Measurements from ENCODE around the gene SIL1. TPM values are rescaled to one million over a fixed set of nuclear protein-coding genes. Genes with fewer than 3 reads are reported as not detected.
"Not testable (repeated sequence)": the region's sequence is repeated elsewhere in the genome, so short reads cannot be mapped to it uniquely, and the experiment has no call there.

The SIL1 gene
- total RNA-seq, 1 donor from 2014 or later = 76.7 TPM

- no peak for DNase-seq (ENCODE audit: low spot score)
Observed at GRCh38 chr5:139140591-139141071, 57.5 kb downstream of the SIL1 start.

- no peak for DNase-seq (ENCODE audit: low spot score)
Observed at GRCh38 chr5:139138809-139139208, 59.4 kb downstream of the SIL1 start.

- no peak for DNase-seq (ENCODE audit: low spot score)
Observed at GRCh38 chr5:139138109-139138508, 60.1 kb downstream of the SIL1 start.

GRCh38 chr5:139137697-139138096 lies 60.5 kb downstream of the SIL1 start:
- DNase-seq (ENCODE audit: low spot score) = no peak

- DNase-seq (ENCODE audit: low spot score) = no peak
Observed at GRCh38 chr5:139134906-139135305, 63.3 kb downstream of the SIL1 start.

DNA sequence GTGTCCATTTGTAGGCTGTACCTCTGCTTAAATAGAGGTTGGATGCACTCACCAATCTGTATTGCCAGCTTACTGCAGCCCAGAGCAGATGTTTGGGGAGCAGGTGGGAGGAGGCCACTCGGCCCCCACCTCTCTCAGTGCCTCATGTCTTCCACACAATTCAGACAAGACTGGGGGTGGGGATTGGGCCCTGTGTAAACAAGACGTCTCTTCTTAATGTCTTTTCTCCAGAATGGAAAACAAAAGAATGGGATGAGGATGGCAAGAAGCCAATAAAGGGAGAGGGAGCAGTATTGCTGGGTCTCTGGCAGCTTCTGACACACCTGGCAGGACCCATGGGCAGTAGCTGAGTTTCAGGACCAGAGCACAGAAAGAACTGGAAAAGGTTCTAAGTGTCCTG lies 64.9 kb downstream of the SIL1 start:
- no peak for DNase-seq (ENCODE audit: low spot score)

- DNase-seq (ENCODE audit: low spot score) = no peak
Observed at GRCh38 chr5:139132515-139132914, 65.7 kb downstream of the SIL1 start.

DNA sequence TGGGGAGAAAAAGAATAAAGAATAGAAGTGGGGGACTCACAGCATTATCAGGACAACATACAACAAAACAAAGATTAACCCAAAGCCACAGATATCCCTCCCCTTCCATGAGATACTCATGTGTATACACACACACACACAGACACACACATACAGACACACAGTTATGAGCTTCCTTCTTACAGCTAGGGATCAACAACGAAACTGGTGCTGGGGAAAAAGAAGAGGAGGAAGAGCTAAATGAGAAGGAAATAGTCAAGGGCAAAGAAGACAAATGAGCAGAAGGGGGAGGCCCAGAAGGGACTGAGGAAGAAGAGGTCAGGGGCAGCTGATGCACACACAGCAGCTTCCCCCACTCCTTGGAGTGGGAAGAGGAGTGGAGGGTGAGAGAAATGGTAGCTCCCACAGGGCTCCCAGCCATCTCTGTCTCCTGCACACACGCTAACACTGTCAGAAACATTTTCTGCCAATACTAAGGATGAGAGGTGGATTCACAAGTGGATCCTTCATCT lies 66.2 kb downstream of the SIL1 start:
- DNase-seq (ENCODE audit: low spot score) = no peak

DNA sequence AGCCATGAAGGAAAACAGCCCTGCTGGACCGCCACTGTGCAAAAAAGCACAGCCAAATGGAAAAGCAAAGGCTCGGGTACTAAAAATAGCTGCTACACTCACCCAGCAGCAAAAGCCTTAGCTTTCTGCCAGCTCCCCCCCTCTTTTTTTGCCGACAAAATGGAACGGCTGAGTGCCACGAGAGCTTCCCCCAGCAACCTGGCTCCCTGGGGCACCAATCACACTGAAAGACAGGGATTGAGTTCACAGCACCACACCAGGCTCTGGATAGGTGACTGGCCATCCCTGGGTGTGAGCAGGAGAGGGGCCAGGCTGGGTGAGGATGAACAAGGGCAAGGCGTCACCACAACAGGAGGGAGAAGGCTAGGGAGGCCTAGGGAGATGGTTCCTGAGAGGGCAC lies 66.7 kb downstream of the SIL1 start:
- DNase-seq (ENCODE audit: low spot score) = no peak

DNA sequence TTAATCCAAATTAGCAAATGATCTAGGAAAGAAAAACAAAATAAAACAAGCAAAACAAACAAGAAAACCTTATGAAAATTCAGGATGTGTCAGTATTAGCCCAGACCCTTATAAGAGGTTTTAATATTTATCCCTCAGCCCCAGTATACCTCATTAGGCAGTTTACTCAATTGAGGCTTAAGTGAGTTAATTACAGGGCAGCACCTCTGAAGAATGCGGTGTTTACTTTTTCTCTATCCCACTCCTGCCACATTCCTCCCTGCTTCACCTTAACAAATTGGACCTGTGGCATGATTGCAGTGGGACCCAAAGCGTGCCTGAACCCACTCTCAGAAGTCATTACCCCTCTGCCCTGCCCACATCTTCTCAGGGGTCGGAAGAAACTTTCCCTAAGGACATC lies 67.1 kb downstream of the SIL1 start:
- DNase-seq (ENCODE audit: low spot score) = no peak

- no peak for DNase-seq (ENCODE audit: low spot score)
Observed at GRCh38 chr5:139130214-139130613, 68.0 kb downstream of the SIL1 start.

- no peak for DNase-seq (ENCODE audit: low spot score)
Observed at GRCh38 chr5:139126711-139127111, 71.5 kb downstream of the SIL1 start.

DNA sequence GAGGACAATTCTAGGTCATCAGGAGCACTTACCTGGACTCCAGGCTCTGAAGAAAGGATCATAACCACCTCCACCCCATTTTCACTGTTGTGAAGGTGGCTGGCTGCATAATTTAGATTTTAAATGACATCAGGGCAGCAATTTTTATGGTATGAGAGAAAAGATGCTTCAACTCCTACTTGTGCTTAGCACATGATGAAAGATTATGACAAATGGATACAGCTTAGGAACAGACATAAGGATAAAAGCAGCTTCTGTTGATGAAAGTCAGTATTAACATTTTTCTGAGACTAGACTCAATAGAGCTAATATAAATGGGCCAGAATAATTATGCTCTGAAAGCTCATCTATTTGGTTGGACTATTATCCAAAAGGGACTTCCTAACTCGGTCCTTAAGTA lies 72.2 kb downstream of the SIL1 start:
- DNase-seq (ENCODE audit: low spot score) = no peak

DNA sequence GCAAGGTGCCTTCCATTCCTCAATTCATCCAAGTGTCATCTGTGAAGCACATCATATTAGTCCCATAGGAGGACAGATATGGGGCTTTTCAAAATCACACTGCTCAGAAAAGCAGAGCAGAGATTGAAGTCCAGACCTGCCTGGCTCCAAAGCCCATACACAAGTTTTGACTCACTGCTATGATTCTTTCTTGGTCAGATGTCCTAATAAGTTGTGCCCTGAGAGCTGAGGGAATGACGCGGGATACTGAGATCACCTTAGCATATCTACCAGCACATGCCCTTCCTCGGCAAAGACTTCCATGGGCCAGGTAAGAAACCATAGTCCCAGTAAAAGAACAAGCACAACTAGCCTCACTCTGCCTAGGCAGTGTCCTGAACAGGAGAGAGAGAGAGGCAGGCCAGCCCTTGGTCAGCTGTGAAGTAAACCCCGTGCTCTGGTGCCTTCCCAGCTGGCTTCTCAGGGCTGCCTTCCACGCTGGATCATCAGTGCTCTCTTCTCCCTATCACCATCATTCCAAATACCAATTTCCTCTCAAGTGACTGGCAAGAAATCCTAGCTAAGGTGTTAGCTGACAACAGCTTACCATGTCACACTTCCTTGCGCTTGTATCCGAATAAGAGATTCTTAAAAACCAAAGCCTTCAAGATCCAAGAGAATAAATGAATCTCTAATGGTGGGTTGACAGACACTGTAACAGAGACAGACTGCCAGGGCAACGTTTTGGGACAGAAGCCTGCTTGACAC lies 73.2 kb downstream of the SIL1 start:
- no peak for DNase-seq (ENCODE audit: low spot score)

GRCh38 chr5:139121120-139121519 lies 77.0 kb downstream of the SIL1 start:
- no peak for DNase-seq (ENCODE audit: low spot score)

DNA sequence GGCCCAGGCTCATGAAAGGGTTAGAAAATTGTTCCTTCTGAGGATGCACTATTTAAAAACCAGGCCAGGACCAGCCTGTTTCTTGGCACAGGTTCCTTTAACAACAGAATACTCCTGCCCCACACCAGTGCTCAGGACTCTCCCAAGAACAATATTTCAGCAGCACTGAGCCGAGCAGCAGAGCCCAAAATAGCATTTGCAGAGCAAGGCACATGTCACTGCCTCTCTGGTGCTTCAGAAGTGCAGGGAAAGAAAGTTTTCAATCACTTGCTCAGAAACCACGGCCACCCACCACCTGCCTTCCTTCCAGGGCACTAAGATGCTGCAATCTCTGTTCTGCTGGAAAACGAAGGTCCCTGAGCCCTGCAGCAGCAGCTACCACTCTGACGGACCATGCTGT lies 77.6 kb downstream of the SIL1 start:
- no peak for DNase-seq (ENCODE audit: low spot score)

- no peak for DNase-seq (ENCODE audit: low spot score)
Observed at GRCh38 chr5:139118804-139119203, 79.4 kb downstream of the SIL1 start.

DNA sequence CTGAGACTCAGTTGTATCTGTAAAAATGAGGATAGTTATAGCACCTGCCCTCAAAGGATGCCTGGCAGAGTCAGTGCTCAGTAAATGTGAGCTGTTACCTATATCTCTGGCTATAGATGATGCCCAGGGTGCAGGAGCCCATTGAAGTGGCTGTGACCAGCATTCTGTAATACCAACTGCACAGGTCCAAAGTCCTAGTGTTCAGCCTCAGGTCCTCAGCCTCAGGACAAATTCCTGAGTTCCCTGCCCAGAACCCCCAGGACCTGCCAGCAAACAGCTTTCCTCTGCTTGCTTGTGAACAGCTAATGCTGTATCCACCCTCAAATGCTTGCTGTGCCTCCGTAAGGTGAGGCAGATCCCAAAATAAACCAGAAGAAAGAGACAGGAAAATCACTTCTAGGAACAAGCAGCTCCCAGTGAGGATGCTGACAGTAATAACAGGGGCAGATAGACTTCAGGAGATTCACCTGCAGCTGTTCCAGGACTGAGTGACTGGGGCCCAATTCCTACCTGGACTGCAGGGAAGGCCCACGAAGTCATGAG lies 80.8 kb downstream of the SIL1 start:
- DNase-seq (ENCODE audit: low spot score) = no peak

DNA sequence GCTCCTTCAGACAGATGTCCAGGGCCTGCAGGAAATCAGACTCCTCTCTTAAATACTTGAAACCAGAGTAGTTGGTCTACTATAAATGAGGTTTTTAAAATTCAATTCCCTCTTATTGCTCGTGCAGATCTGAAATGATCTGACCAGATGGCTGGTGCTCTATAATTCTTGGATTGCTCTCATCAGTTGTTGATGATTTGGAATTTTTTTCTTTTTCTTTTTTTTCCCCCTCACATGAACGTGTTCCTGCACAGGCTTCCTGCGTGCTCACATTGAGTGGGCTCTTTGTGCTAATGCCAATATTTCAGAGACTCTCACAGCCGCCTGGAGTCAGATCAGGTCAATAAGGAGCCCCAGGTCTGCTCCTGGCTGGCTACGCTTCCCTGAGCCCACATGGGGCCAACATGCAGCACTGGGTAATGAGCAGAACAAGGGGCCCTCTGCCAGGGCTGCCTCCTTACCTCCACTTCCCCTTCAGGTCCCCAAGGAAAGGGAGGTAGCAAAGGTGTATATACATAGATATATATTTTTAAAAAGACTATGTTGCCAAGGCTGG lies 82.0 kb downstream of the SIL1 start:
- DNase-seq (ENCODE audit: low spot score) = no peak

DNA sequence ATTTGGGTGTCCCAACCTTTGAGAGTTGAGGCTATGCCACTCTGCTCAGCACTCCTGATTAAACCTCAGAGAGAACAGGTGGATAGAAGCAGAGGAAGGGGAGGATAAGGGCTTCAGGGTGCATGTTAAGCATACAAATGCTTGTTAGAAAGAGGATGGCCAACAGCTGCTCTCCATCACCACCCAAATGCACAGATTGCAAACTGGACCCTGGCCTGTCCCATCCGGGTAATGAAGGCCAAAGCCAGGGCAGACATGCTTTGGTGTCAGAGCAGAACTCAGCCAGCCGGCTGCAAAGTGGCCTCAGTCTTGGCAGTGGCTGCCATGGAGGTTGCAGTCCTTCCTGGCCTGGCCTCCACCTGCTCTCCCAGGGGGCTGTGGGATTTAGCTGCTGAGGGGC lies 84.3 kb downstream of the SIL1 start:
- no peak for DNase-seq (ENCODE audit: low spot score)

GRCh38 chr5:139112362-139112761 lies 85.8 kb downstream of the SIL1 start:
- not testable (repeated sequence) for DNase-seq (ENCODE audit: low spot score)

GRCh38 chr5:139110526-139111168 lies 87.5 kb downstream of the SIL1 start:
- no peak for DNase-seq (ENCODE audit: low spot score)

Measured in mucosa of gallbladder (tissue), 1 donor.